Esophagus (tissue), 2 donors: Measurements from ENCODE around the gene SLC43A2. TPM values are rescaled to one million over a fixed set of nuclear protein-coding genes. Genes with fewer than 3 reads are reported as not detected.

ENCODE experiments used
- H3K27ac ChIP-seq, 2 donors: one replicate each; pipeline ENCODE4 v1.5.1; 2013; ENCODE audit warnings: low read depth in 2 of 2, mild to moderate bottlenecking in 2 of 2, inconsistent platforms in 1 of 2, low read length in 1 of 2, moderate library complexity in 1 of 2
- H3K27me3 ChIP-seq, 2 donors: one replicate each; pipeline ENCODE4 v1.6.1; 2013; ENCODE audit warnings: low read length in 2 of 2, control low read depth in 1 of 2, mild to moderate bottlenecking in 1 of 2; ENCODE audit not compliant: insufficient read depth in 2 of 2, control insufficient read depth in 1 of 2
- H3K36me3 ChIP-seq, 2 donors: one replicate each; pipeline ENCODE4 v1.6.1; 2013; ENCODE audit warnings: low read length in 1 of 2; ENCODE audit not compliant: control insufficient read depth in 2 of 2, insufficient read depth in 2 of 2
- H3K4me1 ChIP-seq, 2 donors: one replicate each; pipeline ENCODE4 v1.6.1; 2013; ENCODE audit warnings: low read length in 1 of 2; ENCODE audit not compliant: control insufficient read depth in 2 of 2, insufficient read depth in 2 of 2
- H3K4me3 ChIP-seq, 2 donors: one replicate each; pipeline ENCODE4 v1.5.1; 2013; ENCODE audit warnings: low read length in 2 of 2, mild to moderate bottlenecking in 2 of 2, low read depth in 1 of 2, moderate library complexity in 1 of 2
- H3K9me3 ChIP-seq, 2 donors: one replicate each; pipeline ENCODE4 v1.6.1; 2013; ENCODE audit warnings: mild to moderate bottlenecking in 2 of 2, low read depth in 1 of 2, low read length in 1 of 2, moderate library complexity in 1 of 2; ENCODE audit not compliant: control insufficient read depth in 2 of 2, insufficient read depth in 1 of 2
- WGBS, 2 donors: extraction: QIAGEN DNeasy Blood & Tissue Kit; methylation state at CpG; one replicate each; pipeline ENCODE4 v1.1.7; 2013; 5-methylcytosine and 5-hydroxymethylcytosine counted together
- polyA plus RNA-seq, 2 donors: library from polyadenylated mRNA; stranded (reverse); fragments of 200-250 nt; gene quantifications; one replicate each; pipeline ENCODE4 v1.2.3, GENCODE V29; 2013
- donor health status: healthy with polysubstance abuse.
- donor health status: Bipolar disorder and iron deficiency.

The SLC43A2 gene
- polyA plus RNA-seq, 2 donors = 2.1 to 2.2 TPM

DNA sequence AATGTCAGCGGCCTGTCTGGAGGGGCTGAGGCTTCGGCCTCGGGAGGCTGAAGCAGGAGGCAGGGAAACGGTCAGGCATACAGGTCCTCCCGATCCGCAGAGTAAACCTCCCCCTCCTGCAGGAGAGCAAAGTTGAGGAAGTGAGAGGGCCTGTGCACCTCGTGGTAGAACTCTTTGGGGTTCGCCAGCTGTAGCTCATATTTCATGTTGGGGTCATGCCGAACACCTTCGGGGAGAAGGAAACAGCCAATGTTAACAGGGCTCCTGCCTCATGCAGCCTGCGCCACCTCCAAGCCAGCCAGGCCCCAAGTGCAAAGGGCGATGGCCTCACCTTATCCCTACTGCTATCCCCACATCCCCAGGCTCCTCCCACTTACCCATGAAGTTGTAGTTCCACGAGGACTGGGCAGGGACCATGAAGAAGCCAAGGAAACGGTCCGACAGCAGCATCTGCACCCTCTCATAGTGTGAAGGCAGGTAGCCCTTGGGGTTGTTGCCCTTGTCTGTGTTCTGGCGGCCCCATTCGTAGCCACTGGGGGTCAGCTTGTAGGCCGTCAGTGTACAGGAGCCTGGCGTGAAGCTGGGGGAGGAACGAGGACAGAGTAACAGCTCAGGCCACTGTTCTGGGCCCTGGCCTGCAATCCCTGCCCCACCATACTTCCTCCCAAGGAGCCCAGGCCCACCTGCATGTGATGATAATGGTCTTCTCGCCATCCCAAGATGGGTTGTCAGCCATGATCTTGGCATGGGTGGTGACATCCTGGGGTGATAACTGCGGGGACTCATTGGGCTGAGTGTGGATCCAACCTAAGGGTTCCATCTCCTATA, 22.3 kb upstream of the SLC43A2 start:
- H3K4me3 ChIP-seq = peak overlapping the region in 1 of 2 donors; percentile 8
- peaks cover 24 to 37% of the 10 kb centered on the region in 2 donors for H3K36me3 ChIP-seq
- WGBS, 2 donors = 67 to 72% methylated on average over 22 of the region's 22 CpGs
- peak overlapping the region in 1 of 2 donors; percentile 37 for H3K27ac ChIP-seq
- peaks cover 4 to 20% of the 10 kb centered on the region in 2 donors for H3K4me1 ChIP-seq
- no peaks in the 10 kb centered on the region for H3K9me3 ChIP-seq
- no peaks in the 10 kb centered on the region for H3K27me3 ChIP-seq

DNA sequence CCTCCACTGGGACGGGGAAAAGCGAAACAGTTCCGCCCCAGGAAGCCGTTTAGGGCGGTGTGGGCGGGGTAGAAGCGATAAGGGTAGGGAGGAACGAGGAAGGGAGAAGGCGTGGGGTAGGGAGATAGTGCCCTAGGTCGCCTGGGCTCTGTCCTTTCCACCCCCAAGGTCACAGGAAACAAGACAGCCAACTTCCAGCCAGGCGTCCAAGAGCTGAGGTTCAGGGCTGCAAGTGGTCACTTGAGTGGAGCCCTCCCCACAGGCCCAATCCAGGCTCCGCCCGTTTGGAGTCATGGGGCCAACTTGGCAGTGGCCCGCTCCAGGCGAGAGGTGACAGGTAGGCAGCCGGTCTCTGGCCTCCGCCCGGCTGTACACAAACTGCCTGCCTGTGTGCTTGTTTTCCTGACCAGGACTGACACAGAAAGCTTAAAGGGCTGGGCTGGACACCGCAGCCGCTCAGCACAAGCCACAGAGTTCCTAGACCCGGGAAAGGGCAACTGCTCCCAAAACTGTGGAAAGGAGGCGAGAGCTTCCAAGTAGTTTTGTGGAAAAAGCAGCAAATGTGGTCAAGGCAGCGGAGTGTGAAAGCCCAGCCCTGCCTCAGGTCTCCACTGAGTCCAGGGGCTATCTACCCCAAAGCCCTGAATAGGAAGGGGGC, 21.3 kb upstream of the SLC43A2 start, which contains the start of gene RILP:
TSS of gene RILP (minus strand) at position 23 of the 658 bp plus-strand sequence. CDS start 62 bp downstream, outside the sequence.
- Histone ChIP-seq H3K27me3 (no peaks in the 10 kb centered on the region), H3K9me3 (no peaks in the 10 kb centered on the region), H3K27ac (peak within 1 kb of the TSS; percentile 99 to 100), H3K36me3 (peaks cover 24 to 32% of the 10 kb centered on the region in 2 donors), H3K4me3 (peak within 1 kb of the TSS; percentile 57 to 68), H3K4me1 (peaks cover 4 to 20% of the 10 kb centered on the region in 2 donors)
- 12 to 16% methylated on average over 19 to 23 of the region's 23 CpGs for WGBS, 2 donors

DNA sequence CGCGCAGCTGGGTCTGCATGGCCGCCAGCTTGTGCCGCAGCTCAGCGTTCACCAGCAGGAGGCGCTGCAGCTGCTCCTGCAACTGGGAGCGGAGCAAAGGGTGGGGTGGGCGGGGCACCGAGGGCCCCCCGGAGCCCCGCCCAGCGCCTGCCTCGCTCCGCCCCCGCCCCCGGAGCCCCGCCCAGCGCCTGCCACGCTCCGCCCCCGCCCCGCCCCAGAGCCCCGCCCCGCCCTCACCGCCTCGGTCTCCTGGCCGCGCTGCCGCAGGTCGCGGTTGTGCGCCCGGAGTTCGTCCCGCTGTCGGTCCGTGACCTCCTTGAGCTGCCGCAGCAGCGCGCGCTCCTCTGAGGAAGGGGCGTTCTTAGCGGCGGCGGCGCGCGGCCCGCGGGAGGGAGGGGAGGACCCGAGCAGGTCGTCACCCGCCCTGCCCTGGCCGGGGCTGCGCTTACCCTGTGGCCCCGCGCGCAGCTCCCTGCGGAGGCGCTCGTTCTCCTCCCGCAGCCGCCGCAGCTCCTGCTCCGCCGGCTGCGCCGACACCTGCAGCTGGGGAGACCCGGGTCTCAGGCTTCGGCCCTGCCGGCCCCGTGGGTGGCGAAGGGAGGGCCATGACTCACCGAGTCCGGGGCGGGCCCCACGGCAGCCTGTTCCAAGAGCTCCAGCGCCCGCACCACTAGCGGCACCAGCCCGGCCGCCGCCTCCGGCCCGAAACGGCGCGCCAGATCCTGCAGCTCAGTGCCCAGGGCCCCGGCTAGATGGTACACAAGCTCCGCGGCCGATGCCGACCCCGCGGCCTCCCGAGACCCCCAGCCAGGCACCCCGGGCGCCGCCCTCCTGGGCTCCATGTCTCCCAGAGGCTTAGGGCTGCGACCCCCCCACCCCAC, 20.6 kb upstream of the SLC43A2 start:
- Histone ChIP-seq H3K9me3 (no peaks in the 10 kb centered on the region), H3K4me3 (peak overlapping the region; percentile 57 to 68), H3K4me1 (peaks cover 4 to 21% of the 10 kb centered on the region in 2 donors), H3K27ac (peak overlapping the region; percentile 99 to 100), H3K36me3 (peaks cover 24 to 30% of the 10 kb centered on the region in 2 donors), H3K27me3 (no peaks in the 10 kb centered on the region)
- WGBS, 2 donors = 1% methylated on average over 59 to 100 of the region's 100 CpGs

DNA sequence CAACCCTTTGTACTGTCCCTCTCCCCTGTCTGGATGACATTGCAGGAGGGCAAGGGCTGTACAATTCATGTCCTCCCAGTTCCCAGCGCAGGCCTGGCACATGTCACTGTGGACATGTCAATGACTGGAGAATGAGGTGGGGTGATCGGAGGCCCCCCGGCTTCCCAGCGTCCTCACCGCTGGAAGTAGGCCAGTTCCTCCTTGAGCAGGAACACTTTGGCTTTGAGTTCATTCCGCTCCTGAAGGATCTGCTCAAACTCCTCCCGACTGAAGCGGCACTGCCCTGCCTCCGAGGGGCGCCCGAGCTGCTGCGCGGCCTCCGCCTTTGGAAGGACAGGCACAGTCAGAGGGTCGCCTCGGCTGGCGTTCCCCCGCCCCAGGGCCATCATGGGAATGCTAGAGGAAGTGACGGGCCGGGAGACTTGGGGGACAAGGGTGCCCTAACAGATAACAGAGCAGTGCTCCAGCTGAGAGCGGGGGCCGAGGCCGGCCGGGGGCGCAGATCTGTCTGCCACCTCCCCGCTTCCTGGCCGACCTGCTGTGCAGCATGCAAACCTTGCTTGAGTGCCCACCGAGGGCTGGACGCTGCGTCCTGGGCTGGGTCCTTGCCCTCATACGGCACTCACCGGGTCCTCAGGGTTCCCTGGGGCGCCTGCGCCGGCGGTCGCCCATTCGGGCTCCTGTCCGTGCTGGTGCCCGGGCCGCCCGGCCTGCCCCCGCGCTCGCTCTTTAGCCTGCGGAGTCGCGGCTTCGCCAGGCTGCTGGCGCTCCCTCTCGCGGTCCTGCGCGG, 19.7 kb upstream of the SLC43A2 start:
- WGBS, 2 donors = 3 to 5% methylated on average over 46 to 54 of the region's 54 CpGs
- Histone ChIP-seq H3K27me3 (no peaks in the 10 kb centered on the region), H3K4me1 (peaks cover 4 to 25% of the 10 kb centered on the region in 2 donors), H3K27ac (peak overlapping the region; percentile 86), H3K4me3 (peak overlapping the region; percentile 48 to 50), H3K9me3 (no peaks in the 10 kb centered on the region), H3K36me3 (peaks cover 16 to 22% of the 10 kb centered on the region in 2 donors)

DNA sequence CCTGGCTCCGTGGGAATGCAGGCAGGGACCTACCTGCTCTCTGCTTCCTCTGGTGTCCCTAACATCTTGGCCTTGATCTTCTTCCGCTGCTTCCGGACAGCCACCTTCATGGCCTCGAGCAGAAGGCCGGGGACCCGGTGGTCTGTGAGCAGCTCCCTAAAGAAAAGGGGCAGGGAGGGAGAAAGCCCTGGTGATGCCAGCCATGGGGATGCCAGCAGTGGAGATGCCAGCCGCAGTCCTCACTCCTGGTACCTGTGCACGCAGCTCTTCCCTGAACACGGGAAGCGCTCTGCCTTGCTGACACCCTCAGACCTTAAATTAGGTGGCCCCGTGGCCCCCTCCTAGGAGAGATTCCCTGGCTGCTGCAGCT, 19.2 kb upstream of the SLC43A2 start:
- H3K9me3 ChIP-seq = no peaks in the 10 kb centered on the region
- WGBS, 2 donors = 65 to 80% methylated on average over 9 to 11 of the region's 11 CpGs
- H3K4me1 ChIP-seq = peaks cover 4 to 25% of the 10 kb centered on the region in 2 donors
- no peak overlapping the region for H3K4me3 ChIP-seq
- no peaks in the 10 kb centered on the region for H3K27me3 ChIP-seq
- peaks cover 13 to 17% of the 10 kb centered on the region in 2 donors for H3K36me3 ChIP-seq
- peak overlapping the region; percentile 86 for H3K27ac ChIP-seq

DNA sequence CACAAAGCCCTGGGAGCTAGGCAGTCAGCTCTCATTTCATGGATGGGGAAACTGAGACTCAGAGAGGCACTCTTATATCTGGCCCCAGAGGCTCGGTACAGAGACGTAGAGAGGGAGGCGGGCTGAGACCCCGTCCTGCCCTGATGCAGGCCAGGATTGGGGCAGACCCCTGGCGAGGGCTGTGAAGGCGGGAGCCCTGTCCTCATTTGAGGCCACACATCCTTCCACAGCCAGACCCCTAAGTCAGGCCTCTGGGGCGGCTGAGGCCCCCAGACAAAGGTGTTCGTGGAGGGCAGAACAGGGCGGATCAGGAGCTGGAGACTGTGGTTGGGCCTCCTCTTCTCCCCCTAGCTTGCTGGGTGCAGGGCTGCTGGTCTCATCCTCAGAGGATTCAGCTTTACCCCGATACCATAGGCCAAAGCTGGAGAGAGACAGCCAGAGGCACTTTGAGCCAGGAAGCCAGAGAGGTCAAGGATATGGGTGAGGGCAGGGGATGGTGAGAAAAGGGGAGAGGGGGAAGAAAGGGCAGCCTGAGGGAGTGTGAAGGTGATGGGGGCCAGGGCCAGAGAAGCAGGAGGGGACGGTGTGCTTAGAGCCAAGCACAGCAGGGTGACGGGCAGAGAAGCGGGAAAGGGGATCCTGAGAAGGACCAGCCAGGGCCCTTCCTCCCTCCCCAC, 17.7 kb upstream of the SLC43A2 start:
- Histone ChIP-seq H3K4me3 (no peak overlapping the region), H3K27ac (peak overlapping the region in 1 of 2 donors; percentile 5), H3K27me3 (no peaks in the 10 kb centered on the region), H3K36me3 (peaks cover 9 to 12% of the 10 kb centered on the region in 2 donors), H3K9me3 (no peaks in the 10 kb centered on the region), H3K4me1 (peaks cover 4 to 25% of the 10 kb centered on the region in 2 donors)
- WGBS, 2 donors = 91 to 95% methylated on average over 12 to 13 of the region's 13 CpGs

DNA sequence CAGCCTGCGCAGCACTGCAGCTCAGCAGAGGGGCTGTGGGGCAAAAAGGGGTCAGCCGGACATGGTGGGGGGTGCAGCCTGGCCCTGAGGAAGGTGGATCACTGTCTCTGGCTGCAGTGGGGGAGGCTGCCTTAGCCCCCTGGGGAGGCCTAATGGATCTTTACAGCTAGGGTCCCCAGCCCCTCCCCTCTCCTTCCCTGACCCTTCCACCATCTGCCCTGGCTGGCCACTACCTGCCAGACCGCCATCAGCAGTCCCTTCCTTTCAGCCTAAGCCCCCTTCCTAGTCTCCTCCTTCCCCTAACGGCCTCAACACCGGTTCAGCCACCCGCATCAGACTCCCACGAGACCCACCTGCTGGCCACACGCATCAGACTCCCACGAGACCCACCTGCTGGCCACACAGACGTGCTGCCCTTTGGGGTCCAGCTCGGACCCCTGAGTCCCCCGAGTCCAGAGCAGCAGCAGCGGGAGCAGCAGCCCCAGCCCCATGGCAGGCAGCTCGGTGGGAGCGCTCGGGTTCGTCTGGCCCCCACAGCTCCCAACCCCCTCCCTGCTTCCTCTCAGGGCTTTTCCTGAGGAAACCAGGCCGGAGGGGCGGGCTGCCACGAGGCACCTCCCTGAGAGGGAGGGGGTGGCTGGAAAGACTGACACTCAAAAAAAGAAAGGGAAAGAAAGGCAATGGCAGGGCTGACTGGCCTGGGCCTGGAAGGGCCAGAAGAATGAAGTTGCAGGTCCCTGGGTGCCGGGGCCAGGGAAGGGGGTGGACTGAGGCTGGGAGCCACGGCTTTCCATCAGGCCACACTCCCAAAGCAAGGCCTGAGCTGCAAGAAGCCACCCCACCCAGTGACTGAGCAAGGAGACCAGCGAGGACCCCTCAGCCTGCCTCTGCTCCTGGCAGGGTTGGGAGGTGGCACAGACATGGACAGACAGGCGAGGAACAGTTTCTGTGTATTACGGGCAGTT, 16.9 kb upstream of the SLC43A2 start, which contains the start of gene SCARF1:
TSS of gene SCARF1 (minus strand) at position 526 of the 965 bp plus-strand sequence. CDS start at position 491, 35 bp downstream.
- Histone ChIP-seq H3K27ac (peak within 1 kb of the TSS; percentile 17 to 38), H3K36me3 (peaks cover under 1 to 3% of the 10 kb centered on the region in 2 donors), H3K27me3 (no peaks in the 10 kb centered on the region), H3K4me3 (peak within 1 kb of the TSS; percentile 9 to 23), H3K9me3 (no peaks in the 10 kb centered on the region), H3K4me1 (peaks cover 4 to 20% of the 10 kb centered on the region in 2 donors)
- 73% methylated on average over 24 to 25 of the region's 25 CpGs for WGBS, 2 donors
